Activated CD8-positive, alpha-beta memory T cell treated with anti-CD3 and anti-CD28 coated beads, Interleukin-2, amount 50 U/mL, for 1 hour (primary cell): Measurements from ENCODE around the gene TTYH3.
"Not testable (repeated sequence)": the region's sequence is repeated elsewhere in the genome, so short reads cannot be mapped to it uniquely, and the experiment has no call there.

Experiments
- DNase-seq: peaks from one replicate; pipeline ENCODE4 v3.0.0-alpha.2; 2020; ENCODE audit errors: extremely low read depth

Gene TTYH3

GRCh38 chr7:2665359-2665791 is 33.6 kb downstream of the TTYH3 start:
- DNase-seq: no peak

- no peak for DNase-seq
Observed at GRCh38 chr7:2666155-2666554, 34.4 kb downstream of the TTYH3 start.

GRCh38 chr7:2666588-2667250 is 34.9 kb downstream of the TTYH3 start:
- DNase-seq: no peak

- DNase-seq: no peak
Observed at GRCh38 chr7:2667843-2668242, 36.1 kb downstream of the TTYH3 start.

- DNase-seq: no peak
Observed at GRCh38 chr7:2668401-2668800, 36.6 kb downstream of the TTYH3 start.

- DNase-seq: no peak
Observed at GRCh38 chr7:2670171-2670570, 38.4 kb downstream of the TTYH3 start.

GRCh38 chr7:2670720-2671391 is 39.1 kb downstream of the TTYH3 start:
- DNase-seq: peak; percentile 23

GRCh38 chr7:2673214-2673613 is 41.4 kb downstream of the TTYH3 start:
- not testable (repeated sequence) for DNase-seq

- no peak for DNase-seq
Observed at GRCh38 chr7:2673934-2674333, 42.1 kb downstream of the TTYH3 start.

GRCh38 chr7:2675256-2675764 is 43.5 kb downstream of the TTYH3 start:
- DNase-seq: no peak

GRCh38 chr7:2676576-2676975 is 44.8 kb downstream of the TTYH3 start:
- not testable (repeated sequence) for DNase-seq

GRCh38 chr7:2678454-2678853 is 46.7 kb downstream of the TTYH3 start:
- DNase-seq: not testable (repeated sequence)

GRCh38 chr7:2679135-2680127 is 47.6 kb downstream of the TTYH3 start:
- not testable (repeated sequence) for DNase-seq

- DNase-seq: no peak
Observed at GRCh38 chr7:2680256-2680655, 48.5 kb downstream of the TTYH3 start.

GRCh38 chr7:2680792-2681490 is 49.2 kb downstream of the TTYH3 start:
- no peak for DNase-seq

GRCh38 chr7:2681929-2682799 is 50.4 kb downstream of the TTYH3 start:
- no peak for DNase-seq

GRCh38 chr7:2684501-2684900 is 52.7 kb downstream of the TTYH3 start:
- no peak for DNase-seq

GRCh38 chr7:2686101-2686500 is 54.3 kb downstream of the TTYH3 start:
- DNase-seq: no peak

- DNase-seq: no peak
Observed at GRCh38 chr7:2687338-2687869, 55.6 kb downstream of the TTYH3 start.

- DNase-seq: no peak
Observed at GRCh38 chr7:2687881-2688318, 56.1 kb downstream of the TTYH3 start, which contains the start of gene AMZ1. Gene AMZ1 (plus strand): TSS chr7:2688202. CDS start chr7:2700452, 12,250 bp downstream.
